ENCODE measurements around the gene SLCO1A2.

DNA sequence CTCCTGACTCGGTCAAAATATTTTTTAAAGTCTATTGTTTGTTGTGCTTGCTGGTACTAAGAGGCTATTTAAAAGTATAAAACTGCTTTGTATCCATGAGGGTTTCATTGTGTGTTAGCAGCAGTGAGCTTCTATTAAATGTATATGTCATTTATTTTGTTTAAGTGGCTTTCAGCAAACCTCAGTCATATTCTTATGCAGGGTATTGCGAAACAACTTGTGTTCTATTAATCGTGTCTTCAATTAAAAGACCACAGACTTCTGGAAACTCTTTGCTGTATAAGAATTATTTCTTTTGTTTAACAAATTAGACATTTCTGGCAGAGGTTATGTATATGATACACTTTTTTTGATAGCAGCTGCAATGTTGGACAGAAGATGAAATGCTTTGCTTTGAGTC is 44.5 kb upstream of the SLCO1A2 start:
- TF ChIP-seq CTCF (conservative IDR thresholded peaks at IDR 0.05; ENCODE audit: low read depth in 2 of 2), result no peak
- no peak for TF ChIP-seq POLR2AphosphoS5 (IDR thresholded peaks at IDR 0.05; ENCODE audit: low read depth)
- TF ChIP-seq, protein P1, sequence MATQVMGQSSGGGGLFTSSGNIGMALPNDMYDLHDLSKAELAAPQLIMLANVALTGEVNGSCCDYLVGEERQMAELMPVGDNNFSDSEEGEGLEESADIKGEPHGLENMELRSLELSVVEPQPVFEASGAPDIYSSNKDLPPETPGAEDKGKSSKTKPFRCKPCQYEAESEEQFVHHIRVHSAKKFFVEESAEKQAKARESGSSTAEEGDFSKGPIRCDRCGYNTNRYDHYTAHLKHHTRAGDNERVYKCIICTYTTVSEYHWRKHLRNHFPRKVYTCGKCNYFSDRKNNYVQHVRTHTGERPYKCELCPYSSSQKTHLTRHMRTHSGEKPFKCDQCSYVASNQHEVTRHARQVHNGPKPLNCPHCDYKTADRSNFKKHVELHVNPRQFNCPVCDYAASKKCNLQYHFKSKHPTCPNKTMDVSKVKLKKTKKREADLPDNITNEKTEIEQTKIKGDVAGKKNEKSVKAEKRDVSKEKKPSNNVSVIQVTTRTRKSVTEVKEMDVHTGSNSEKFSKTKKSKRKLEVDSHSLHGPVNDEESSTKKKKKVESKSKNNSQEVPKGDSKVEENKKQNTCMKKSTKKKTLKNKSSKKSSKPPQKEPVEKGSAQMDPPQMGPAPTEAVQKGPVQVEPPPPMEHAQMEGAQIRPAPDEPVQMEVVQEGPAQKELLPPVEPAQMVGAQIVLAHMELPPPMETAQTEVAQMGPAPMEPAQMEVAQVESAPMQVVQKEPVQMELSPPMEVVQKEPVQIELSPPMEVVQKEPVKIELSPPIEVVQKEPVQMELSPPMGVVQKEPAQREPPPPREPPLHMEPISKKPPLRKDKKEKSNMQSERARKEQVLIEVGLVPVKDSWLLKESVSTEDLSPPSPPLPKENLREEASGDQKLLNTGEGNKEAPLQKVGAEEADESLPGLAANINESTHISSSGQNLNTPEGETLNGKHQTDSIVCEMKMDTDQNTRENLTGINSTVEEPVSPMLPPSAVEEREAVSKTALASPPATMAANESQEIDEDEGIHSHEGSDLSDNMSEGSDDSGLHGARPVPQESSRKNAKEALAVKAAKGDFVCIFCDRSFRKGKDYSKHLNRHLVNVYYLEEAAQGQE (IDR thresholded peaks at IDR 0.05; ENCODE audit: unreplicated experiment), result no peak
- no peak for TF ChIP-seq CREB1 (CRISPR knock-in tag; IDR thresholded peaks at IDR 0.05; ENCODE audit: low read depth)
- no peak for TF ChIP-seq EZH2phosphoT487 (IDR thresholded peaks at IDR 0.05; ENCODE audit: unreplicated experiment)
- TF ChIP-seq EZH2 (IDR thresholded peaks at IDR 0.05; ENCODE audit: low read depth, unreplicated experiment), result no peak
- TF ChIP-seq ETS1 (IDR thresholded peaks at IDR 0.05), result no peak
- no peak for TF ChIP-seq ZNF114 (CRISPR knock-in tag; IDR thresholded peaks at IDR 0.05)
- TF ChIP-seq ZNF462 (CRISPR knock-in tag; IDR thresholded peaks at IDR 0.05), result no peak

Measured in GM23338 (cell line).